ENCODE measurements around the gene FLNB. TPM values are rescaled to one million over a fixed set of nuclear protein-coding genes. Genes with fewer than 3 reads are reported as not detected.

FLNB gene
- total and polyA plus RNA-seq, 2 of the 13 experiments (the other 11 are each of a cell fraction or from before 2014, with no cell fraction given): 106 to 130 TPM

GRCh38 chr3:58059349-58060321 is 51.4 kb downstream of the FLNB start (continued):
- TF ChIP-seq DMTF1 (CRISPR knock-in tag; IDR thresholded peaks at IDR 0.05) (no peak), PREB (CRISPR knock-in tag; IDR thresholded peaks at IDR 0.05) (no peak), ZNF670 (CRISPR knock-in tag; IDR thresholded peaks at IDR 0.05; ENCODE audit: borderline replicate concordance) (peak; percentile 85), SALL2 (CRISPR knock-in tag; IDR thresholded peaks at IDR 0.05) (peak; percentile 84; the same call in 1 of the 2 replicates), ZNF407 (CRISPR knock-in tag; IDR thresholded peaks at IDR 0.05; ENCODE audit: not compliant biosample characterization) (no peak), MAFK (conservative IDR thresholded peaks at IDR 0.05 in 1 of 2, IDR thresholded peaks at IDR 0.05 in 1 of 2; ENCODE audit: low read length in 2 of 2) (0 out of 4 replicates have a peak, but pooled peaks of 1 of the 2 experiments have one; percentile 1), ZNF800 (CRISPR knock-in tag; IDR thresholded peaks at IDR 0.05) (peak; percentile 77; the same call in 1 of the 2 replicates)
